OCI-LY1 (cell line): ENCODE measurements around the gene LRCH1.

Experiments
- H2AFZ ChIP-seq: fragments of 200-600 bp; sonication (generic), shearing (Covaris generic); 2 replicates; pipeline ENCODE4 v1.6.0; 2014; ENCODE audit warnings: antibody characterized with exemption, mild to moderate bottlenecking, low read length
- H3F3A ChIP-seq: fragments of 200-600 bp; sonication (generic), shearing (Covaris generic); 2 replicates; pipeline ENCODE4 v1.6.0; 2014; ENCODE audit warnings: mild to moderate bottlenecking, antibody characterized with exemption, low read length, moderate library complexity; ENCODE audit not compliant: insufficient read depth
- H3K27ac ChIP-seq: fragments of 200-600 bp; sonication (generic); 2 replicates; pipeline ENCODE4 v1.5.1; 2014; ENCODE audit warnings: low read length, mixed run types, mild to moderate bottlenecking, low read depth; ENCODE audit not compliant: poor library complexity, severe bottlenecking
- H3K27me3 ChIP-seq: fragments of 200-600 bp; sonication (generic); 2 replicates; pipeline ENCODE4 v1.6.0; 2014; ENCODE audit warnings: antibody characterized with exemption, mild to moderate bottlenecking, low read length, moderate library complexity; ENCODE audit not compliant: insufficient read depth
- H3K36me3 ChIP-seq: fragments of 200-600 bp; sonication (generic); 2 replicates; pipeline ENCODE4 v1.6.1; 2014; ENCODE audit warnings: mild to moderate bottlenecking, antibody characterized with exemption, low read length, moderate library complexity, mixed read lengths; ENCODE audit not compliant: insufficient read depth
- H3K4me1 ChIP-seq: fragments of 200-600 bp; sonication (generic); 2 replicates; pipeline ENCODE4 v1.5.1; 2014; ENCODE audit warnings: mild to moderate bottlenecking, low read length, moderate library complexity; ENCODE audit not compliant: insufficient read depth, severe bottlenecking
- H3K4me2 ChIP-seq: fragments of 200-600 bp; sonication (generic), shearing (Covaris generic); 2 replicates; pipeline ENCODE4 v1.6.1; 2014; ENCODE audit warnings: low read length
- H3K4me3 ChIP-seq: fragments of 200-600 bp; sonication (generic); 2 replicates; pipeline ENCODE4 v1.5.1; 2014; ENCODE audit warnings: low read length, low read depth, mild to moderate bottlenecking, mixed read lengths; ENCODE audit not compliant: poor library complexity, severe bottlenecking
- H3K79me2 ChIP-seq: fragments of 200-600 bp; shearing (Covaris generic); 2 replicates; pipeline ENCODE4 v1.6.1; 2016; ENCODE audit warnings: mixed run types, low read length, mixed read lengths; ENCODE audit not compliant: insufficient read depth
- H3K9ac ChIP-seq: fragments of 200-600 bp; sonication (generic), shearing (Covaris generic); 2 replicates; pipeline ENCODE4 v1.6.1; 2014; ENCODE audit warnings: mild to moderate bottlenecking, low read length, mixed read lengths
- H3K9me2 ChIP-seq: fragments of 200-600 bp; sonication (generic), shearing (Covaris generic); 2 replicates; pipeline ENCODE4 v1.6.1; 2014; ENCODE audit warnings: low read depth, mild to moderate bottlenecking, low read length, mixed read lengths
- H3K9me3 ChIP-seq: fragments of 200-600 bp; shearing (Covaris generic); 2 replicates; pipeline ENCODE4 v1.6.1; 2014; ENCODE audit warnings: low read length, mixed read lengths
- H4K20me1 ChIP-seq: fragments of 200-600 bp; sonication (generic), shearing (Covaris generic); 2 replicates; pipeline ENCODE4 v1.6.0; 2016; ENCODE audit warnings: mild to moderate bottlenecking, low read length; ENCODE audit not compliant: insufficient read depth
- CTCF ChIP-seq: fragments of 200-600 bp; sonication (generic), shearing (Covaris generic); IDR thresholded peaks from 2 replicates; pipeline ENCODE4 v1.5.1; 2017; ENCODE audit warnings: mild to moderate bottlenecking, antibody characterized with exemption, low read length, moderate library complexity, mixed read lengths
- EZH2 ChIP-seq: fragments of 200-600 bp; sonication (generic), shearing (Covaris generic); IDR thresholded peaks from 2 replicates; pipeline ENCODE4 v1.8.0; 2017; ENCODE audit warnings: borderline replicate concordance, mixed run types, mild to moderate bottlenecking, antibody characterized with exemption, low read length, moderate library complexity, mixed read lengths

Gene LRCH1

DNA sequence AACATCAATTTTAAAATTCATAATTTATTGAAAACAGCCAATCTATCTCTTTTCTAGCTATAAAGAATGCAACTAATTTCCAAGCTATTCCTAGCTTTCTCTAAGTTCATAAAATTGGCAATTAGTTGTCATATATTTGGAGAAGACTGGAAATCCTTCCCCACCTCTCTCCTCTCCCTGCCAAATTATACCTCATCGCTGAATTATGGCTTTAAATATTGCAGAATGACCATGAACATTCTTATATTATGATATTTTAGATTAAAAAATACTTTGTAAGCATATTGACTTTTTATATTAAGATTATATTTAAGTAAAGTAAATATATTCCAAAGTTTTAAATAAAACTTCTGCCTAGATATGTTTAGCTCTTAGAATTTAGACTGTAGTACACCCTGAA, 185.8 kb downstream of the LRCH1 start:
- H3K4me2 ChIP-seq, result no peak overlapping the region
- H3K27me3 ChIP-seq, result no peaks in the 10 kb centered on the region
- H3K9me2 ChIP-seq, result no peaks in the 10 kb centered on the region
- H2AFZ ChIP-seq, result no peak overlapping the region
- H4K20me1 ChIP-seq, result no peaks in the 10 kb centered on the region
- no peak overlapping the region for H3K27ac ChIP-seq
- no peaks in the 10 kb centered on the region for H3K9me3 ChIP-seq
- no peaks in the 10 kb centered on the region for H3F3A ChIP-seq
- no peak overlapping the region for H3K9ac ChIP-seq
- H3K4me1 ChIP-seq, result no peaks in the 10 kb centered on the region
- H3K36me3 ChIP-seq, result peaks cover 6% of the 10 kb centered on the region; the same call in 1 of the 2 replicates
- no peak overlapping the region for H3K4me3 ChIP-seq
- no peak for TF ChIP-seq EZH2
- no peak for TF ChIP-seq CTCF
- no peaks in the 10 kb centered on the region for H3K79me2 ChIP-seq

DNA sequence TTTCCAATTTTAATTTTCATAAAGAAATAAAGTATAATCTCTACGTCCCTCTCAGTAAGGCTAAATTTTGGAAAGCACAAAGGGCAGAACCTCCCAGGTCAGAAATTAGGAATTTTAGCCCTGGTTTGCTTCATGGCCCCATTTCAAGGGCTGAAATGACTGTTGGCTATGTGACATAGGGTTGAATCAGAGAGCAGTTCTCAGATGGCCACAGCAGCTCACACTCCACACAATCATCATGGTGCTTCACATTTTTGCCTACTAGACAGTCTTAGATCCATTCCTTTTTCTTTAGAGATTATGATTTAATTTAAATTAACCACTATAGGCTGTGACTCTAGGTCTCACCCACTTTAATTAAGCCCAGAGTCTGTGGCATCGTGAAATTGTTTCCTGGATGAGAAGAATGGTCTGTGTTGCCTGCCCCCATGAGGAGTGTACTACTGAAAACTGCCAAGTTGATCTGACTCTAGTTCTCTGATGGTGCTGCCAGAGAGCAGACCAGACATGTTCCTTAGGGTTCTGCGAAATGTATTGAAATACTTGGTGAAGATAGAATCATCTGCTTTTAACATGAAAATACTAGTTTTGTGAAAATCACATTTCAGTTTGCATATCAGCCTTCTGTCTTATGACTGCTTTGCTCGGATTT, 186.6 kb downstream of the LRCH1 start:
- Histone ChIP-seq H2AFZ (no peak overlapping the region), H4K20me1 (no peaks in the 10 kb centered on the region), H3K4me2 (no peak overlapping the region), H3K27ac (no peak overlapping the region), H3K36me3 (peaks cover 12% of the 10 kb centered on the region; the same call in 1 of the 2 replicates), H3K9me3 (no peaks in the 10 kb centered on the region), H3K4me3 (no peak overlapping the region), H3K79me2 (no peaks in the 10 kb centered on the region), H3K9ac (no peak overlapping the region), H3F3A (no peaks in the 10 kb centered on the region), H3K4me1 (no peaks in the 10 kb centered on the region), H3K9me2 (no peaks in the 10 kb centered on the region), H3K27me3 (no peaks in the 10 kb centered on the region)
- no peak for TF ChIP-seq EZH2
- no peak for TF ChIP-seq CTCF

GRCh38 chr13:46743191-46743590, 190.2 kb downstream of the LRCH1 start:
- Histone ChIP-seq H3K9ac (no peak overlapping the region), H3K9me3 (no peaks in the 10 kb centered on the region), H3K27ac (no peak overlapping the region), H3K4me1 (no peaks in the 10 kb centered on the region), H3K79me2 (no peaks in the 10 kb centered on the region), H3K36me3 (peaks cover 17% of the 10 kb centered on the region; the same call in 1 of the 2 replicates), H3K27me3 (no peaks in the 10 kb centered on the region), H4K20me1 (no peaks in the 10 kb centered on the region), H3F3A (no peaks in the 10 kb centered on the region), H3K9me2 (no peaks in the 10 kb centered on the region), H3K4me3 (no peak overlapping the region), H3K4me2 (no peak overlapping the region), H2AFZ (no peak overlapping the region)
- TF ChIP-seq CTCF (no peak), EZH2 (no peak)
